ENCODE measurements around the gene ALG10.
"Not testable (repeated sequence)": the region's sequence is repeated elsewhere in the genome, so short reads cannot be mapped to it uniquely, and the experiment has no call there.

Gene ALG10, protein sequence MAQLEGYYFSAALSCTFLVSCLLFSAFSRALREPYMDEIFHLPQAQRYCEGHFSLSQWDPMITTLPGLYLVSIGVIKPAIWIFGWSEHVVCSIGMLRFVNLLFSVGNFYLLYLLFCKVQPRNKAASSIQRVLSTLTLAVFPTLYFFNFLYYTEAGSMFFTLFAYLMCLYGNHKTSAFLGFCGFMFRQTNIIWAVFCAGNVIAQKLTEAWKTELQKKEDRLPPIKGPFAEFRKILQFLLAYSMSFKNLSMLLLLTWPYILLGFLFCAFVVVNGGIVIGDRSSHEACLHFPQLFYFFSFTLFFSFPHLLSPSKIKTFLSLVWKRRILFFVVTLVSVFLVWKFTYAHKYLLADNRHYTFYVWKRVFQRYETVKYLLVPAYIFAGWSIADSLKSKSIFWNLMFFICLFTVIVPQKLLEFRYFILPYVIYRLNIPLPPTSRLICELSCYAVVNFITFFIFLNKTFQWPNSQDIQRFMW

DNA sequence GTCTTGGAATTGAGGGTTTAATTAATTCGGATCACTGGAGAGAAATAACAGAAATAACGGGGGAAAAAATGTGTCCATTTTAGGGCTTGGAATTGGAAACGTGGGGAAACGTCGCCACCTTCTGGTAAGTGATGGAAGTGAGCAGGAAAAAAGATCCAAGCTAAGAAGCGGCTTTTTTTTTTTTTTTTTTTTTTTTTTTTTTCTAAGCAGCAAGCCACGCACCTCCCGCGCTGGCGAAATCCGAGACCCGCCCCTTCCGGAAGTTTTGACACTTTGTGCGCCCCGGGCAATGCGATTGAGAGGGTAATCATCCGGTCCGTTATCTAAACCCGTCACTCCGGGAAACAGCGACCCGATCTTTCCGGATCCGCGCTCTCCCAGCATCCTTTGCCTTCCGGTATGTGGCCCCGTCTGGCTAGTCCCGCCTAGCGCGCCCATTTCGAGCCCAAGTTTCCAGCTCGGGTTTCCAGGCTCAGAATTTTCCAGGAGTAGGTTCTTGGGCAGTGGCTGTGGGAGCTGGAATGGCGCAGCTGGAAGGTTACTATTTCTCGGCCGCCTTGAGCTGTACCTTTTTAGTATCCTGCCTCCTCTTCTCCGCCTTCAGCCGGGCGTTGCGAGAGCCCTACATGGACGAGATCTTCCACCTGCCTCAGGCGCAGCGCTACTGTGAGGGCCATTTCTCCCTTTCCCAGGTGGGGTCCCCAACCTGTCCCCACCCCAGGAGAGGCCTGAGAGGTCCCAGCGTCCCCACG, at the start of gene ALG10:
TSS of gene ALG10 (plus strand) at position 418 of the 752 bp plus-strand sequence. CDS start at position 522, 104 bp downstream.
- in situ Hi-C loops (cut with MboI; ENCODE audit: low sequenced_read_pairs), result loop anchor here (10.0 kb wide), 1 partner anchor 1267 kb away; the partner anchor contains the start of gene YARS2

DNA sequence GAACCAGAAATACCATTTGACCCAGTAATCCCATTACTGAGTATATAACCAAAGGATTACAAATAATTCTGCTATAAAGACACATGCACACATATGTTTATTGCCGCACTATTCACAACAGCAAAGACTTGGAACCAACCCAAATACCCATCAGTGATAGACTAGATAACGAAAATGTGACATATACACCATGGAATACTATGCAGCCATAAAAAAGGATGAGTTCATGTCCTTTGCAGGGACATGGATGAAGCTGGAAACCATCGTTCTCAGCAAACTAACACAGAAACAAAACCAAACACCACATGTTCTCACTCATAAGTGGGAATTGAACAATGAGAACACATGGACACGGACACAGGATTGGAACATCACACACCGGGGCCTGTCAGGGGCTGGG, 49.4 kb upstream of the ALG10 start:
- in situ Hi-C loops (cut with MboI; ENCODE audit: low sequenced_read_pairs), result not testable (repeated sequence)

DNA sequence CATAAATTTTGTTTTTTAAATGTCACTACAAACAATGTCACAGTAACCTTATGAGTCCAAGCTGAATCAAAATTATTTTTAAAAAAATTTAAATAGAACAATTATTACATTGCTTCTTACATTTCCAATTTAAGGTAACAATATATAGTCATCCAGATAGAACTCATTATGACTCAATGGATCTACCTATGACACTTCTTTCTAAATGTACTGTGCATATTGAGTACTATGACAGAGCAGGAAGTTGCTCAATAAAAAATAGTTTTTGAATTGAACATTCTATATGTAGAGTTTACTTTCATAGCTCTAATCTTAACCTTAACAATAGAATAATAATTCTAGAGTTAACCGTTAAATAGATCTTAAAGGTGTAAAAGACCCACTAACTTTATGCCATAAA, 44.4 kb upstream of the ALG10 start:
- in situ Hi-C loops (cut with MboI; ENCODE audit: low sequenced_read_pairs), result no loop called here

- in situ Hi-C loops (cut with MboI; ENCODE audit: low sequenced_read_pairs), result no loop called here
Observed at GRCh38 chr12:33988197-33988805, 34.0 kb upstream of the ALG10 start.

GRCh38 chr12:33988913-33989312, 33.4 kb upstream of the ALG10 start:
- in situ Hi-C loops (cut with MboI; ENCODE audit: low sequenced_read_pairs), result no loop called here

GRCh38 chr12:33994857-33995808, 27.2 kb upstream of the ALG10 start:
- in situ Hi-C loops (cut with MboI; ENCODE audit: low sequenced_read_pairs), result no loop called here

- in situ Hi-C loops (cut with MboI; ENCODE audit: low sequenced_read_pairs), result not testable (repeated sequence)
Observed at GRCh38 chr12:34008835-34009234, 13.5 kb upstream of the ALG10 start.

DNA sequence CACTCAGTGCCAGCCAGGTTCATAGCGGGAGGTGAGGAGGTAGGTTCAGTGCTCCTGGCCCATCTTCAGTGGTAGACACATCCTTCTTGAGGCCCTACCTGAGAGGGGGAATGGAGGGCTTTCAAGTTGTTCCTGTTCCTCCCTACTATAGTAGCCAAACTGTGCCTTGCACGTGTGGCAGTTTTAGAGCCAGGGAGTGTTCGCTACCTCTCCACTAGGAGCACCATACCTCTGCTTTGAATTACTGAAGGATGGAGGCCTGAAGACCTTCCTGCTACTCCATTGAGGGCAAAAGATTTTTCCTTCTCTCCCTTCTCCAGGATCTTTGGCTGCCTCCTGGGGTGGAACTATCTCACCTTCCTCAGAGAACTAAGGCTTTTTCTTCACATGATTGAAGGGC, 5.9 kb upstream of the ALG10 start:
- in situ Hi-C loops (cut with MboI; ENCODE audit: low sequenced_read_pairs), result no loop called here

DNA sequence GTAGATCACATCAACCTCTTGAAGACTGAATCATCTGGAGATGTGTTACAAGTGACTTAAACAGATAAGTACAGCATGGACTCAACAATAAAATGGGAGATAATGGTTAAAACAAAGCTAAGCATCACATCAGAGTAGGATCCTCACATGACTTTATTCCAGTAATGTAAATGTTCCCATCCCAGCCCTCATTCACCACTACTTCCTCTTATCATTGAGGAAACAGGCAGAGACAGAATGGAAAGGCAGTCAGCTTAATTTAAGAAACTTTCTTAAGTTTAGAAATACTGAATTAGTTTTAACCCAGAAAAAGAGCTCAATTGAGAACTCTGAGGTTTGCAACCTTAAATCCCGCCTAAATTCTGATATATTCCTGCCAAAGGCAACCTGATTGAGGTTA, 1.2 kb upstream of the ALG10 start:
- in situ Hi-C loops (cut with MboI; ENCODE audit: low sequenced_read_pairs), result loop anchor here (10.0 kb wide), 1 partner anchor 1266 kb away; the partner anchor contains the start of gene YARS2

- in situ Hi-C loops (cut with MboI; ENCODE audit: low sequenced_read_pairs), result loop anchor here (10.0 kb wide), 1 partner anchor 1273 kb away; the partner anchor contains the start of gene YARS2
Observed at GRCh38 chr12:34027661-34028060, 5.4 kb downstream of the ALG10 start.

GRCh38 chr12:34030591-34030990, 8.3 kb downstream of the ALG10 start:
- in situ Hi-C loops (cut with MboI; ENCODE audit: low sequenced_read_pairs), result no loop called here

- in situ Hi-C loops (cut with MboI; ENCODE audit: low sequenced_read_pairs), result no loop called here
Observed at GRCh38 chr12:34033628-34034296, 11.5 kb downstream of the ALG10 start.

DNA sequence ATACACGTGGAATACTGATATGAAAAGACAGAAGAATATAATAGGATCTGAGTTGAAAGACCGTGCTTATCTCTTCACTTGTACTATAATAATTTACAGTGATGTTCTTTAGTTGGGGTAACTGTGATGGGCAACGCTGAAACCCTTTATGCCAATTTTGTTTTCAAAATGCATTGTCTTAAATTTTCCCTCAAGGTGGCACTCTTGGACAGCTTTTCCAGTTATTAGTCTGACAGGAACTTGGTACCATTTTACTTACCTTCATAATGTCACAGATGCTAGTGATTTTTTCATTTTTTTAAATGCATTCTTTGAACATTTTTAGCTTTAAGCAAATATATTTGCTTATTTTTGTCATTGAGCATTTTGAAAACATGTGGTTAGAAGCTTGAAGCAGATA, 16.1 kb downstream of the ALG10 start:
- in situ Hi-C loops (cut with MboI; ENCODE audit: low sequenced_read_pairs), result not testable (repeated sequence)

- in situ Hi-C loops (cut with MboI; ENCODE audit: low sequenced_read_pairs), result no loop called here
Observed at GRCh38 chr12:34046570-34046969, 24.3 kb downstream of the ALG10 start.

- in situ Hi-C loops (cut with MboI; ENCODE audit: low sequenced_read_pairs), result not testable (repeated sequence)
Observed at GRCh38 chr12:34047855-34048254, 25.6 kb downstream of the ALG10 start.

GRCh38 chr12:34048714-34049113, 26.4 kb downstream of the ALG10 start:
- in situ Hi-C loops (cut with MboI; ENCODE audit: low sequenced_read_pairs), result no loop called here

DNA sequence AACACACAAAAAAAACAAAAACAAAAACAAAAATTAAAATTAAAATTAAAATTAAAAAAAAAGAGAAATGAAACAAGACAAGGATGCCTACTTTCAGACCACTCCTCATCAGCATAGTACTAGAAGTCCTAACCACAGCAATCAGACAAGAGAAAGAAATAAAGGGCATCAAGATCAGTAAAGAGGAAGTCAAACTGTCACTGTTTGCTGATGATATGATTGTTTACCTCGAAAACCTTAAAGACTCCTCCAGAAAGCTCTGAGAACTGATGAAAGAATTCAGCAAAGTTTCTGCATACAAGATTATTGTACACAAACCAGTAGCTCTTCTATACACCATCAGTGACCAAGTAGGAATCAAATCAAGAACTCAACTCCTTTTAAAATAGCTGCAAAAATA, 29.2 kb downstream of the ALG10 start:
- in situ Hi-C loops (cut with MboI; ENCODE audit: low sequenced_read_pairs), result no loop called here

GRCh38 chr12:34054938-34055337, 32.6 kb downstream of the ALG10 start:
- in situ Hi-C loops (cut with MboI; ENCODE audit: low sequenced_read_pairs), result no loop called here
